ENCODE results near the gene CD300E.

CD300E gene

GRCh38 chr17:74612046-74612445 lies 11.5 kb downstream of the CD300E start:
- H3K4me3 ChIP-seq (ENCODE audit: control insufficient read depth, low read depth, low read length), result no peak overlapping the region
- TF ChIP-seq, protein P1, sequence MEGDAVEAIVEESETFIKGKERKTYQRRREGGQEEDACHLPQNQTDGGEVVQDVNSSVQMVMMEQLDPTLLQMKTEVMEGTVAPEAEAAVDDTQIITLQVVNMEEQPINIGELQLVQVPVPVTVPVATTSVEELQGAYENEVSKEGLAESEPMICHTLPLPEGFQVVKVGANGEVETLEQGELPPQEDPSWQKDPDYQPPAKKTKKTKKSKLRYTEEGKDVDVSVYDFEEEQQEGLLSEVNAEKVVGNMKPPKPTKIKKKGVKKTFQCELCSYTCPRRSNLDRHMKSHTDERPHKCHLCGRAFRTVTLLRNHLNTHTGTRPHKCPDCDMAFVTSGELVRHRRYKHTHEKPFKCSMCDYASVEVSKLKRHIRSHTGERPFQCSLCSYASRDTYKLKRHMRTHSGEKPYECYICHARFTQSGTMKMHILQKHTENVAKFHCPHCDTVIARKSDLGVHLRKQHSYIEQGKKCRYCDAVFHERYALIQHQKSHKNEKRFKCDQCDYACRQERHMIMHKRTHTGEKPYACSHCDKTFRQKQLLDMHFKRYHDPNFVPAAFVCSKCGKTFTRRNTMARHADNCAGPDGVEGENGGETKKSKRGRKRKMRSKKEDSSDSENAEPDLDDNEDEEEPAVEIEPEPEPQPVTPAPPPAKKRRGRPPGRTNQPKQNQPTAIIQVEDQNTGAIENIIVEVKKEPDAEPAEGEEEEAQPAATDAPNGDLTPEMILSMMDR (IDR thresholded peaks at IDR 0.05; ENCODE audit: control insufficient read depth, insufficient read depth, low read depth, low read length, missing control alignments), result no peak
- DNase-seq (ENCODE audit: low read depth), result no peak

- DNase-seq (ENCODE audit: low read depth), result no peak
- TF ChIP-seq, protein P1 (IDR thresholded peaks at IDR 0.05; ENCODE audit: control insufficient read depth, insufficient read depth, low read depth, low read length, missing control alignments), result no peak
Observed at GRCh38 chr17:74610108-74610507, 13.4 kb downstream of the CD300E start.

DNA sequence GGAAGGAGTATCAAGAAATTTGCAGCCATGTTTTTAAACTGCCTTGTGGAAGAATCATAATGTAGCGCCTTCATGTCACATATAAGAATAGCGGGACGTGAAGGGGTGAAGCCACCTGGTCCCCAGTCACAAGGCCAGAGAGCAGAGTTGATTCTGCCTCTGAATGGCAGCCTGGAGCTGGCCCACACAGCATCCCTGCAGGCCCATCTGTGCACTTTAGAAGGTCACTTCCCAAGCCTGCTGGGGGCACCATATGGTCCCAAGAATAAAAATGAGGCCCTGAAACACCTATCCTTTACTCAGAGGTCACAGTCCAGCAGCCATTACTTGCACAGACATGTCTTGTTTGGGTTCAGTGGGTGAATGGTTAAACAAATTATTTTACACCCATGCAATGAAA lies 15.0 kb downstream of the CD300E start:
- TF ChIP-seq, protein P1 (IDR thresholded peaks at IDR 0.05; ENCODE audit: control insufficient read depth, insufficient read depth, low read depth, low read length, missing control alignments), result no peak
- H3K4me3 ChIP-seq (ENCODE audit: control insufficient read depth, low read depth, low read length), result no peak overlapping the region

More at GRCh38 chr17:74610108-74610507, 13.4 kb downstream of the CD300E start:
- no peak overlapping the region for H3K4me3 ChIP-seq (ENCODE audit: control insufficient read depth, low read depth, low read length)

GRCh38 chr17:74607221-74607620 lies 16.3 kb downstream of the CD300E start:
- no peak overlapping the region for H3K4me3 ChIP-seq (ENCODE audit: control insufficient read depth, low read depth, low read length)
- no peak for DNase-seq (ENCODE audit: low read depth)
- TF ChIP-seq, protein P1 (IDR thresholded peaks at IDR 0.05; ENCODE audit: control insufficient read depth, insufficient read depth, low read depth, low read length, missing control alignments), result no peak

More for the DNA sequence above, 15.0 kb downstream of the CD300E start:
- DNase-seq (ENCODE audit: low read depth), result no peak

GRCh38 chr17:74606050-74606449 lies 17.5 kb downstream of the CD300E start:
- DNase-seq (ENCODE audit: low read depth), result no peak
- H3K4me3 ChIP-seq (ENCODE audit: control insufficient read depth, low read depth, low read length), result no peak overlapping the region
- TF ChIP-seq, protein P1 (IDR thresholded peaks at IDR 0.05; ENCODE audit: control insufficient read depth, insufficient read depth, low read depth, low read length, missing control alignments), result no peak

GRCh38 chr17:74605361-74605760 lies 18.2 kb downstream of the CD300E start:
- H3K4me3 ChIP-seq (ENCODE audit: control insufficient read depth, low read depth, low read length), result no peak overlapping the region
- TF ChIP-seq, protein P1 (IDR thresholded peaks at IDR 0.05; ENCODE audit: control insufficient read depth, insufficient read depth, low read depth, low read length, missing control alignments), result no peak
- peak; percentile 47 for DNase-seq (ENCODE audit: low read depth)

- TF ChIP-seq, protein P1 (IDR thresholded peaks at IDR 0.05; ENCODE audit: control insufficient read depth, insufficient read depth, low read depth, low read length, missing control alignments), result no peak
- no peak for DNase-seq (ENCODE audit: low read depth)
- H3K4me3 ChIP-seq (ENCODE audit: control insufficient read depth, low read depth, low read length), result no peak overlapping the region
Observed at GRCh38 chr17:74604761-74605160, 18.8 kb downstream of the CD300E start.

All from AG09309 (cell line).